22Rv1 (cell line): ENCODE results near the gene PRSS21.

Experiments used
- H3K27ac ChIP-seq: fragments of 450-650 bp; 2 replicates; pipeline ENCODE4 v1.5.1; 2017
- CTCF ChIP-seq: fragments of 450-650 bp; IDR thresholded peaks from 2 replicates; pipeline ENCODE4 v1.5.1; 2017; ENCODE audit warnings: mild to moderate bottlenecking
- ZFX ChIP-seq: fragments of 450-650 bp; IDR thresholded peaks from 2 replicates; pipeline ENCODE4 v1.6.1; 2017; ENCODE audit warnings: antibody characterized with exemption, borderline replicate concordance

PRSS21 gene

DNA sequence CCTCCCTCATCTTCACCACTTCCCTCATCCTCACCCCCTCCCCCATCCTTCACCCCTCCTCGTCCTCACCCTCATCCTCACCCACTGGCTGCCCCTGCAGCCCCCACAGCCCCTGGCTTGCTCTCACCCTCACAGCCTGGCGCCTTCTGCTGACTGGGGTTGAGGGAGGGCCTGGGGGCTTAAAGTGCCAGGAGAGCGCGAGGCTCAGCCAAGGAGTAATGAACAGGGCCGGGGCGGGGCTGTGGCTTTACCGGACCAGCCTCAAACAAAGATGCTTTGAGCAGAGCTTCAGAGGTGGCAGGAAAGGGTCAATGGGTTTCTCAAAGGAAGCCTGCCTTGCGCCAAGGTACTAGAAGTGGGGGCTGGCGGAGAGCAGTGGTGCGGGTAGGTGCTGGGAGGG, 29.6 kb upstream of the PRSS21 start, which contains the start of gene PRSS33:
Gene PRSS33 (minus strand): TSS at position 155 of the 400 bp plus-strand sequence. CDS start 1,013 bp downstream, outside the sequence.
- H3K27ac ChIP-seq = no peak within 1 kb of the TSS
- TF ChIP-seq CTCF (no peak), ZFX (no peak)

DNA sequence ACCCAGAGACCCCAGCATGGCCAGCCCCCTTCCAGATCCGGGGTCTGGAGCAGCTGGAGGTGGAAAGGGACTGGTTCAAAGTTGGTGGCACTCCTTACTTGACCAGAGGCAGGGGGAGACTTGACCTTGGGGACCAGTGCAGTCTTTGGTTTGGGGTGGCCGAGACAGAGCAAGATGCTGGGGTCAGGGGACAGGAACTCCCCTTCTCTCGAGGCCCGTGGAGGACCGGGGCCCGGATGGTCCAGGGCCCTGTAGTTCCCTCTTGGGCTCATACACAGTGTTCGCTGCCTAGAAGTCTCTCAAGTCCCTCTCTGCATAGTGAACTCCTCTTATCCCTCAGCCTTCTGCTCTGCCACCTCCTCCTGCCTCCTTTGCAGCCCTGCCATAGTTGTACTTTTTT, 29.1 kb upstream of the PRSS21 start:
- TF ChIP-seq CTCF (no peak), ZFX (no peak)

GRCh38 chr16:2790631-2791030, 26.4 kb upstream of the PRSS21 start:
- H3K27ac ChIP-seq = no peak overlapping the region
- TF ChIP-seq CTCF (no peak), ZFX (no peak)

More for the DNA sequence above, 29.1 kb upstream of the PRSS21 start:
- H3K27ac ChIP-seq = no peak overlapping the region

DNA sequence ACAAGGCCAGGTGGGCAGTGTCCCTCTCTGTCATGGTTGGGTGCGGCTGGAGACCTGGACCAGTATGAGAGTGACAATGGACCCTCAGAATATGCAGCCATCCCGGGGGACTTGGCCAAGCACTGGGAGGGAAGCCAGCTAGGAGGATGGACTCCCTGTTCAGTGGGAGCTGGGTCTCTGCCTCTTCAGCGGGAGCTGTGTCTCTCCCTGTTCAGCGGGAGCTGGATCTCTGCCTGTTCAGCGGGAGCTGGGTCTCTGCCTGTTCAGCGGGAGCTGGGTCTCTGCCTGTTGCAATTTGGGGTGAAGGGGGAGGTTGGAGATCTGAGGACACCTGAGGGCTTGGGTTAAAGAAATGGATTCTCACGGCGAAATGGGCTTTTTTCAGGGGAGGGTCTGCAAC, 25.9 kb upstream of the PRSS21 start:
- no peak for TF ChIP-seq ZFX
- no peak for TF ChIP-seq CTCF
- H3K27ac ChIP-seq = no peak overlapping the region

DNA sequence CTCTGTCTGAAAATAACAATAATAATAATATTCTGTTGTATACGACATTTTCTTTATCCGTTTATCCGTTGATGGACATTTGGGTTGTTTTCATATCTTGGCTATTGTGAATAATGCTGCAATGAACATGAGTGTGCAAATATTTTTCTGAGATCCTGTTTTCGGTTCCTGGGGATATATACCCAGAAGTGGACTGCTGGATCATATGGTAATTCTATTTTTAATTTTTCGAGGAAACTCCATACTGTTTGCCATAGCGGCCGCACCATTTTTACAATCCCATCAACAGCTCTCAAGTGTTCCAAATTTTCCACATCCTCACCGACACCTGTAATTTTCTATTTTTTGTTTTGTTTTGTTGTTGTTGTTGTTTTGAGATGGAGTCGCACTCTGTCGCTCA, 24.1 kb upstream of the PRSS21 start:
- TF ChIP-seq CTCF (no peak), ZFX (no peak)
- no peak overlapping the region for H3K27ac ChIP-seq

- TF ChIP-seq CTCF (no peak), ZFX (no peak)
- H3K27ac ChIP-seq = no peak overlapping the region
These were observed 21.5 kb upstream of the PRSS21 start for GRCh38 chr16:2795395-2796143.

DNA sequence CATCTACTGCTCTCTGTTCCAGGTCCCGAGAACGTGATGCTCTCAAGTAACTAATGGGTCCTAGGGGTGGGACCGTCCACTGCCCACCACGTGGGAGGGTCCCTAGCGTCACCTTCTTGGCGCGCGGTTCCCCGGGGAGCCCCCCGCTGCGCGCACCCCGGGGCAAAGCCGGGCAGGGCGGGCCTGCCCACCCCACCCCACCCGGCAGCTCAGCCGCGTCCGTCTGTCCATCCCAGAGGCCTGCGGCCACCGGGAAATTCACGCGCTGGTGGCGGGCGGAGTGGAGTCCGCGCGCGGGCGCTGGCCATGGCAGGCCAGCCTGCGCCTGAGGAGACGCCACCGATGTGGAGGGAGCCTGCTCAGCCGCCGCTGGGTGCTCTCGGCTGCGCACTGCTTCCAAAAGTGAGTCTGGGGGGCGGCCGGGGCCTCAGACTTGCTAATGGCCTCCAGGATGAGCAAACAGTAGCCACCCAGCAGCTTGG, 18.3 kb upstream of the PRSS21 start:
- H3K27ac ChIP-seq = no peak overlapping the region

More for the DNA sequence above, 18.3 kb upstream of the PRSS21 start:
- no peak for TF ChIP-seq CTCF
